MM.1S (cell line): Measurements from ENCODE around the gene COL11A2.

ENCODE experiments used
- DNase-seq: peaks from one replicate; pipeline ENCODE4 v3.0.0-alpha.2; 2015
- H2AFZ ChIP-seq: fragments of 300-600 bp; sonication (generic); 2 replicates; pipeline ENCODE4 v1.6.0; 2016; ENCODE audit warnings: antibody characterized with exemption, low read length
- H3F3A ChIP-seq: fragments of 300-600 bp; sonication (generic); 2 replicates; pipeline ENCODE4 v1.6.1; 2016; ENCODE audit warnings: mild to moderate bottlenecking, antibody characterized with exemption, low read length, moderate library complexity, mixed read lengths; ENCODE audit not compliant: insufficient read depth
- H3K27ac ChIP-seq: fragments of 300-600 bp; sonication (generic); 2 replicates; pipeline ENCODE4 v1.5.1; 2016; ENCODE audit warnings: mild to moderate bottlenecking, low read length
- H3K27me3 ChIP-seq: fragments of 300-600 bp; sonication (generic); replicated peaks from 2 replicates; pipeline ENCODE4 v1.6.0; 2016; ENCODE audit warnings: low read length; ENCODE audit not compliant: insufficient read depth
- H3K36me3 ChIP-seq: fragments of 300-600 bp; sonication (generic); replicated peaks from 2 replicates; pipeline ENCODE4 v1.6.1; 2016; ENCODE audit warnings: mild to moderate bottlenecking, low read length, mixed read lengths; ENCODE audit not compliant: insufficient read depth
- H3K4me1 ChIP-seq: fragments of 300-600 bp; sonication (generic); 2 replicates; pipeline ENCODE4 v1.6.1; 2016; ENCODE audit warnings: low read length, mixed read lengths
- H3K4me2 ChIP-seq: fragments of 300-600 bp; sonication (generic); 2 replicates; pipeline ENCODE4 v1.6.0; 2016; ENCODE audit warnings: low read depth, low read length
- H3K4me3 ChIP-seq: fragments of 300-600 bp; sonication (generic); 2 replicates; pipeline ENCODE4 v1.5.1; 2016; ENCODE audit warnings: low read length, mixed read lengths
- H3K79me2 ChIP-seq: fragments of 300-600 bp; sonication (generic); 2 replicates; pipeline ENCODE4 v1.6.1; 2016; ENCODE audit warnings: mixed run types, low read length, mixed read lengths
- H3K9ac ChIP-seq: fragments of 300-600 bp; sonication (generic); 2 replicates; pipeline ENCODE4 v1.6.1; 2016; ENCODE audit warnings: low read length, mixed read lengths
- H3K9me2 ChIP-seq: fragments of 300-600 bp; sonication (generic); replicated peaks from 2 replicates; pipeline ENCODE4 v1.6.1; 2016; ENCODE audit warnings: mild to moderate bottlenecking, low read length, mixed read lengths; ENCODE audit not compliant: insufficient read depth
- H3K9me3 ChIP-seq: fragments of 300-600 bp; sonication (generic); replicated peaks from 2 replicates; pipeline ENCODE4 v1.6.1; 2016; ENCODE audit warnings: mild to moderate bottlenecking, low read length, mixed read lengths; ENCODE audit not compliant: insufficient read depth
- H4K20me1 ChIP-seq: fragments of 300-600 bp; sonication (generic); 2 replicates; pipeline ENCODE4 v1.6.1; 2016; ENCODE audit warnings: mild to moderate bottlenecking, low read length, moderate library complexity, mixed read lengths; ENCODE audit not compliant: insufficient read depth
- CTCF ChIP-seq: fragments of 300-600 bp; sonication (generic); IDR thresholded peaks from 2 replicates; pipeline ENCODE4 v1.5.1; 2016; ENCODE audit warnings: antibody characterized with exemption, low read length, mixed read lengths
- EZH2 ChIP-seq: fragments of 300-600 bp; sonication (generic); optimal IDR thresholded peaks from 2 replicates; pipeline ENCODE3; 2017; ENCODE audit warnings: low read depth, mild to moderate bottlenecking, antibody characterized with exemption, low read length, mixed read lengths
- EZH2phosphoT487 ChIP-seq: fragments of 300-600 bp; sonication (generic); IDR thresholded peaks from 2 replicates; pipeline ENCODE4 v1.6.1; 2018; ENCODE audit warnings: antibody characterized with exemption, low read length

Gene COL11A2

GRCh38 chr6:33169291-33170175 is 22.7 kb downstream of the COL11A2 start:
- H3K27ac ChIP-seq, result no peak overlapping the region
- H2AFZ ChIP-seq, result no peak overlapping the region
- no peak overlapping the region for H3K4me3 ChIP-seq
- DNase-seq, result no peak
- no peaks in the 10 kb centered on the region for H3K4me1 ChIP-seq
- no peak overlapping the region for H3K9ac ChIP-seq
- no peak overlapping the region for H3K4me2 ChIP-seq
- H4K20me1 ChIP-seq, result no peaks in the 10 kb centered on the region
- H3K36me3 ChIP-seq, result no peaks in the 10 kb centered on the region
- H3K79me2 ChIP-seq, result no peaks in the 10 kb centered on the region
- H3K9me3 ChIP-seq, result no peaks in the 10 kb centered on the region
- no peak for TF ChIP-seq EZH2phosphoT487
- no peak for TF ChIP-seq EZH2
- no peak for TF ChIP-seq CTCF
- peaks cover 28% of the 10 kb centered on the region for H3K27me3 ChIP-seq
- H3F3A ChIP-seq, result no peaks in the 10 kb centered on the region
- no peaks in the 10 kb centered on the region for H3K9me2 ChIP-seq

- no peaks in the 10 kb centered on the region for H3K4me1 ChIP-seq
- H4K20me1 ChIP-seq, result no peaks in the 10 kb centered on the region
- H3K4me2 ChIP-seq, result no peak overlapping the region
- no peaks in the 10 kb centered on the region for H3K9me3 ChIP-seq
- TF ChIP-seq CTCF (no peak), EZH2phosphoT487 (no peak), EZH2 (no peak)
- peaks cover 31% of the 10 kb centered on the region for H3K27me3 ChIP-seq
- H3K79me2 ChIP-seq, result no peaks in the 10 kb centered on the region
- no peaks in the 10 kb centered on the region for H3F3A ChIP-seq
- no peak overlapping the region for H3K9ac ChIP-seq
- H3K27ac ChIP-seq, result no peak overlapping the region
- no peak overlapping the region for H2AFZ ChIP-seq
- no peaks in the 10 kb centered on the region for H3K9me2 ChIP-seq
- H3K4me3 ChIP-seq, result no peak overlapping the region
- H3K36me3 ChIP-seq, result no peaks in the 10 kb centered on the region
- DNase-seq, result no peak
These were observed 23.6 kb downstream of the COL11A2 start for GRCh38 chr6:33168639-33169038.

- H3K27ac ChIP-seq, result no peak overlapping the region
- TF ChIP-seq CTCF, result no peak
- no peak for TF ChIP-seq EZH2
- no peak for TF ChIP-seq EZH2phosphoT487
- no peaks in the 10 kb centered on the region for H3K9me2 ChIP-seq
- H3K4me3 ChIP-seq, result no peak overlapping the region
- no peaks in the 10 kb centered on the region for H3K9me3 ChIP-seq
- no peak overlapping the region for H2AFZ ChIP-seq
- no peaks in the 10 kb centered on the region for H3K36me3 ChIP-seq
- peaks cover 29% of the 10 kb centered on the region for H3K27me3 ChIP-seq
- H3K4me1 ChIP-seq, result no peaks in the 10 kb centered on the region
- no peak for DNase-seq
- no peaks in the 10 kb centered on the region for H4K20me1 ChIP-seq
- H3K9ac ChIP-seq, result no peak overlapping the region
- H3K4me2 ChIP-seq, result no peak overlapping the region
- no peaks in the 10 kb centered on the region for H3K79me2 ChIP-seq
- H3F3A ChIP-seq, result no peaks in the 10 kb centered on the region
These were observed 24.0 kb downstream of the COL11A2 start for GRCh38 chr6:33168284-33168601.
